GM21737 (cell line): ENCODE results near the gene SUPT3H.

ENCODE experiments used
- ATAC-seq: cut with Tn5 transposase; IDR thresholded peaks from one replicate; pipeline ENCODE4 v1.9.1; 2021; ENCODE audit warnings: mild to moderate bottlenecking, moderate library complexity; ENCODE audit not compliant: unreplicated experiment

Gene SUPT3H

GRCh38 chr6:45265246-45265645, 112.5 kb downstream of the SUPT3H start:
- no peak for ATAC-seq

GRCh38 chr6:45260696-45261095, 117.0 kb downstream of the SUPT3H start:
- no peak for ATAC-seq

DNA sequence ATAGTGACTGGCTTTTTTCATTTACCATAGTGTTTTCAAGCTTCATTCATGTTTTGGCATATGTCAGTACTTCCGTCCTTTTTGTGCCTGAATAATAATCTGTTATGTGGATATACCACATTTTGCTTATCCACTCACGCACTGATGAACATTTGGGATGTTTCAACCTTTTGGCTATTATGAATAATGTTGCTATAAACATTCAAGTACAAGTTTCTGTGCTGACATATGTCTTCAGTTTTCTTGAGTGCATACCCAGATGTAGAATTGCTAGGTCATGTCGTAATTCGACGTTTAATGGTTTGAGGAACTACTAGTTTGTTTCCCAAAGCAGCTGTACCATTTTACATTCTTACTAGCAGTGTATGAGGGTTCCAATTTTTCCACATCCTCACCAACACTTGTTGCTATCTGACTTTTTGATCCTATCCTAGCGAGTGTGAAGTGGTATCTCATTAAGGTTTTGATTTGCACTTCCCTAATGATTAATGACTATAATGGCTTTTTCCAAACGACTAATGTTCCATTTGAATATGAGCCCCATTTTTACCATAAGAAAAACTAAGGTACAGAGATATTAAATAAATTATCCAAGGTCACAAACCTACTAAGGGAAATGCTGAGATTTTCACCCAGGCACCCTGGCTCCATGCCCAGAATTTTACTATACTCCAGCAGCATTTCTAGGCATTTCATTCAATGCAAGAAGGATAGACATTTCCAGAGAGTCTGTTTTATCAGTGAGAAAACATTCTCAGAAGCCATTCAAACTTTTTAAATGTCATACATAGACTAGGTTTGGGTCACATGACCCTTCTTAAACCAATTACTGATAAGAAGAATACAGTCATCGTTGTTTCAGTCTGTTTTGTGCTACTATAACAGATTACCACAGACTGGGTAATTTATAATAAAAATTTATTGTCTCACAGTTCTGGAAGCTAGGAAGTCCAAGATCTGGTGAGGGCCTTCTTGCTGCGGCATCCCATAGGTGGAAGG, 120.7 kb downstream of the SUPT3H start:
- ATAC-seq: no peak

- ATAC-seq: no peak
These were observed 122.3 kb downstream of the SUPT3H start for GRCh38 chr6:45255434-45255833.

DNA sequence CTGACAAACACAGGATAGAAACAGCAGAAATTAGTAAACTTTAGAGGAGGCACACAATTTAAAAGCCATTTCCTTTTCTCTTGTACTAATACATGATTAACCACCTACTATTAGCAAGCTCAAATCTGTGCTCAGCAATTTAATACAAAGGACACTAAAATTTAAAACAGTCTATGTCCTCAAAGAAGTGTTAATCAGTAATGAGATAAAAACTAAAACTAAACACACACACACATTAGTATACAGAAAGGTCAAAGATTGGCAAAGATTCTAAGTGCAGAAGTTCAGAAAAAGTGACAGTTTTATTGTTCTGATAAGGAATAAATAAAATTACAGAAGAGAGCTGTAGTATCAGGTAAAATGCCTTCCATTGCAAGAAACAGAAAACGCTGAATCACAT, 123.5 kb downstream of the SUPT3H start:
- no peak for ATAC-seq

- no peak for ATAC-seq
These were observed 124.3 kb downstream of the SUPT3H start for GRCh38 chr6:45253453-45253852.

GRCh38 chr6:45231660-45232059, 146.1 kb downstream of the SUPT3H start:
- no peak for ATAC-seq

GRCh38 chr6:45229416-45229815, 148.3 kb downstream of the SUPT3H start:
- ATAC-seq: no peak

DNA sequence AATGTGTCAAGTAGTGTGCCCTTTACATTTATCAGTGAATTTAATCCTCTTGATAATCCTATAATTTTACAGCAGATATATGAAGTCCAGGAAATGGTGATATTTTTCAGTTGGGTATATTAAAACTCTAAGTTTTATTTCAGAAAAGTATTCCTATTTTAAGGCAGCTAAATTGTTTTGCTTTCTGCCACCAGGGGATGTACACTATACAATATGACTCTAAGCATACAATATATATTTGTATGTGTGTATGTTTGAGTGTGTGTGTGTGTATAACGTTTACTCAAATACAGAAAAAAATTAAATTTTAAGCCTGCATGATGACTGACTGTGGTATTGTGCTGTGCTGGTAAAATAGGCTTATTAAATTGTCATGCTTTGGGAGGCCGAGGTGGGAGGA, 151.7 kb downstream of the SUPT3H start:
- ATAC-seq: no peak

- no peak for ATAC-seq
These were observed 155.4 kb downstream of the SUPT3H start for GRCh38 chr6:45222380-45222779.

GRCh38 chr6:45215759-45216158, 162.0 kb downstream of the SUPT3H start:
- ATAC-seq: no peak

DNA sequence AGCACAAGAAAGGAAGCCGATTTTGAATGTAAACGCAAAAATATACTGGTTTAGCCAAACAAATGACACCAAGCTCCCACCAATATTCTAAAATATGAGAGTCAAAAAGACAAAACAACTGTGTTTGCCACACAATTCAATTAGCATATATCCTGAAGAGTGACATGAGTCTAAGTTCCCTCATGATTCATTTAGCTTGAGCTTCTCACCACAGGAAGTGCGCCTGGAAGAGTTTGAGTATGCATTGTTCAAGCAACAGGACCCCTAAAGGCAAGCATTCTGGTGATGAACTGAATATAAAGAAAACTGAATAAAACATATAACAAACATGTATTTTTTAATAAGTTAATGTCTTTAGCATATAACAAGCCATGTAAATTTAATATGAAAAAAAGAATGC, 164.8 kb downstream of the SUPT3H start:
- no peak for ATAC-seq

- no peak for ATAC-seq
These were observed 168.0 kb downstream of the SUPT3H start for GRCh38 chr6:45209762-45210161.

GRCh38 chr6:45206793-45207492, 170.8 kb downstream of the SUPT3H start:
- no peak for ATAC-seq

GRCh38 chr6:45201484-45201883, 176.2 kb downstream of the SUPT3H start:
- ATAC-seq: no peak

DNA sequence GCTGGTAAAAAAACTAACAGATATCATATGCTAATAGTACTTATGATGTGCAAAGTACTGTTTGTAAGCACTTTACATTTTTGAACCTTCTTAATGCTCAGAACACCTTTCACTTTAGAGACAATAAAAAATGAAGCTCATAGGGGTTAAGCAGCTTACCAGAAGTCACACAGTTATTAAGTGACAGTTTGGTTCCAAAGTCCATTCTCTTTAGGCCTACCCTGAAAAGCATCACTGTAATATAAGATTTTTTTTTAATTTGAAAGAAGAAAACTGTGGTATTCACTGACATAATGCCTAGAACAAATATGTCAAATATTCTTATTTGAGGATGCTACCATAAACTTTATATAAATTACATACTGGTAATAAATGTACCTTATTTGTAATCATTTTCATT, 177.2 kb downstream of the SUPT3H start:
- ATAC-seq: no peak

DNA sequence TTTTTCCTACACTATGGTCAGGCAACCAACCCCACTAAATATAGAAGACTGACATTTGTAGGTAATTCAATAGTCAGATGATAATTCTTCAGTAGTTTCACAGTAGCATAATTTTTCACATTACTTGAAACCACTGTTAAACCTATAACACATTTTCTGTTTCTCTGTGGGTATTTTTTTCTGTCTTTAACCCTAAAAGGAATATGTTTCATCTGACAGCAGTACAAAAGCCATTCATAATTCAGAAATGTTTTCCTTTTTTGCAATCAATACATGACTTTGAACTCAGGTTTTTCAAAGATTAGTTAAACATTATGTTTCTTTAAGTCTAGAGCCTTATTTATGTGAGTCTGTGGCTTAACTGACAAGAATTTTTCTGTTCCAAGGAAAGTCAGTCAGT, 178.2 kb downstream of the SUPT3H start:
- ATAC-seq: no peak

- no peak for ATAC-seq
These were observed 181.6 kb downstream of the SUPT3H start for GRCh38 chr6:45196121-45196520.

DNA sequence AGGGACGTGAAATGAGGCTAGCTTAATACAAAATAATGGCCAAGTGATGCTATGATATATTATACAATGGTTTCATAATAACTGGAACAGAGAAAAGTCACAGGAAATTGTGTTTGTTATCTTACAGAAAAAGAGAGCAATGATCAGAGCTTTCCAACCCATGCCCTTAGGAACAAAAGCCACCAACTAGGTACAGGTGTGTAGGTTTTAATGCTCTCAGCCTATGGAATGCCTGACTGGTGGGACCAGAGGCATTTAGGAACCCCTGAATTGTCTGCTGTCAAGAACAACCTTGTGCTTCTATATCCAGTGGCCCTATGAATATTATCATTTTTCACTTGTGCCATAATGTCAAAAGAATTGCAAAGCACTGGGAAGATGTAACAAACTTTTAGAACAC, 182.6 kb downstream of the SUPT3H start:
- no peak for ATAC-seq

GRCh38 chr6:45192556-45192955, 185.2 kb downstream of the SUPT3H start:
- no peak for ATAC-seq

DNA sequence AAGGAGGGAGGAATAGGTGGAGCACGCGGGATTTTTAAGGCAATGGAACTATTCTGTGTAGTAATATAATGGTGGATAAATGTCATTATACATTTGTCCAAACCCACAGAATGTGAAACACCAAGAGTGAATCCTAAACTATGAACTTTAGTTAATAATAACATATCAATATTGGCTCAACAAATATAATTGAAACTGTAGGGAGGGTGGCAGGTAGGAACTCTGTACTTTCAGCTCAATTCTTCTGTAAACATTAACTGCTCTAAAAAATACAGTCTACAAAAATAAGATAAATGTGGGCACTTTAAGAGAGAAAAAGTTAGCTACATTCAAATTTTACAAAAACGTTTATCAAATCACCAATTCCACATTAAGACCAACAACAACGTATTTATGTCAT, 186.3 kb downstream of the SUPT3H start:
- no peak for ATAC-seq

DNA sequence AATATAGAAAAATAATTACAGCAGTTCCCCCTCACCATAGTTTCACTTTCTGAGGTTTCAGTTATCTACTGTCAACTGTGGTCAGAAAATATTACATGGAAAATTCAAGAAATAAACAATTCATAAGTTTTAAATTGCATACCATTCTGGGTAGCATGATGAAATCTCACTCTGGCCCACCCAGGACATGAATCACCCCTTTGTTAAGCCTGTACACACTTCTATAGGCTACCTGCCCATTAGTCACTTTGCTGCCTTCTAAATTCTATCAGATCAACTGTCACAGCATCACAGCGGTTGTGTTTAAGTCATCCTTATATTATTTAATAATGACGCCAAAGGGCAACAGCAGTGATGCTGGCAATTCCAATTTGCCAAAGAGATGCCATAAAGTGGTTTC, 189.9 kb downstream of the SUPT3H start:
- no peak for ATAC-seq
